HG03045 (cell line): ENCODE data around the gene GUCY1A2.

Source experiments
- ATAC-seq: cut with Tn5 transposase; IDR thresholded peaks from one replicate; pipeline ENCODE4 v1.9.1; 2021; ENCODE audit warnings: mild to moderate bottlenecking, moderate library complexity; ENCODE audit not compliant: unreplicated experiment

The GUCY1A2 gene

GRCh38 chr11:106998916-106999188 is 19.4 kb downstream of the GUCY1A2 start:
- no peak for ATAC-seq

- ATAC-seq = no peak
These were observed 20.0 kb downstream of the GUCY1A2 start for GRCh38 chr11:106998116-106998915.

GRCh38 chr11:106997227-106997626 is 21.0 kb downstream of the GUCY1A2 start:
- ATAC-seq = no peak

- no peak for ATAC-seq
These were observed 21.6 kb downstream of the GUCY1A2 start for GRCh38 chr11:106996691-106997090.

- ATAC-seq = no peak
These were observed 27.9 kb downstream of the GUCY1A2 start for GRCh38 chr11:106990331-106990730.

- no peak for ATAC-seq
These were observed 29.2 kb downstream of the GUCY1A2 start for GRCh38 chr11:106989078-106989455.

GRCh38 chr11:106988151-106989077 is 29.9 kb downstream of the GUCY1A2 start:
- no peak for ATAC-seq

- ATAC-seq = no peak
These were observed 31.6 kb downstream of the GUCY1A2 start for GRCh38 chr11:106986673-106987072.

GRCh38 chr11:106986261-106986660 is 32.0 kb downstream of the GUCY1A2 start:
- no peak for ATAC-seq

GRCh38 chr11:106983991-106984390 is 34.3 kb downstream of the GUCY1A2 start:
- ATAC-seq = no peak

- ATAC-seq = no peak
These were observed 35.0 kb downstream of the GUCY1A2 start for GRCh38 chr11:106983261-106983660.

GRCh38 chr11:106974831-106975230 is 43.4 kb downstream of the GUCY1A2 start:
- no peak for ATAC-seq

- no peak for ATAC-seq
These were observed 46.4 kb downstream of the GUCY1A2 start for GRCh38 chr11:106971864-106972263.

GRCh38 chr11:106969644-106970355 is 48.5 kb downstream of the GUCY1A2 start:
- ATAC-seq = no peak

- no peak for ATAC-seq
These were observed 55.3 kb downstream of the GUCY1A2 start for GRCh38 chr11:106962995-106963394.

- ATAC-seq = no peak
These were observed 56.8 kb downstream of the GUCY1A2 start for GRCh38 chr11:106961518-106961917.

GRCh38 chr11:106961048-106961447 is 57.2 kb downstream of the GUCY1A2 start:
- no peak for ATAC-seq

GRCh38 chr11:106959800-106960199 is 58.5 kb downstream of the GUCY1A2 start:
- ATAC-seq = no peak

GRCh38 chr11:106959386-106959785 is 58.9 kb downstream of the GUCY1A2 start:
- no peak for ATAC-seq

GRCh38 chr11:106958517-106959248 is 59.6 kb downstream of the GUCY1A2 start:
- ATAC-seq = no peak

GRCh38 chr11:106957030-106957482 is 61.2 kb downstream of the GUCY1A2 start:
- no peak for ATAC-seq
